ENCODE data around the gene IFNA2.
A peak's percentile ranks its signal among the peaks of the same experiment; 100 is the strongest.
"Not testable (repeated sequence)": the region's sequence is repeated elsewhere in the genome, so short reads cannot be mapped to it uniquely, and the experiment has no call there.

Gene IFNA2

DNA sequence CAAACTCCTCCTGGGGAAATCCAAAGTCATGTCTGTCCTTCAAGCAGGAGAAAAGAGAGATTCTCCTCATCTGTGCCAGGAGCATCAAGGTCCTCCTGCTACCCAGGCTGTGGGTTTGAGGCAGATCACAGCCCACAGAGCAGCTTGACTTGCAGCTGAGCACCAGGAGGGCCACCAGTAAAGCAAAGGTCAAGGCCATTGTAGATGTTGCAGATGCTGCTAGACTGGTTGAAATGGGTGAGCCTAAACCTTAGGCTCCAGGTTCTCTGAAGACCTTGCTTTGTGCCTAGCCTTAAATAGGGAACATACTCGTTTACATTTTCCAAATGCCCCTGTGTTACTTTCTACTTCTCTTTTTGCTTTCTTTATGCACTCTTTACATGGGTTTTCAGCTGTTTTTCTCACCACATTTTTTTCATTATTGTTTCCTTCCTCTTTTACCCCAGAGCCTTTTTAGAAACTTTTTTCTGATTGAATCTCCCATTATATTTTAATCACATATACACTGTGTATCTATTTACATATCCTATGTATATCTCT is at the start of gene IFNA2:
TSS of gene IFNA2 (minus strand) at position 268 of the 540 bp plus-strand sequence. CDS start at position 199, 69 bp downstream.
- peak; percentile 82 for DNase-seq (ENCODE audit: low read depth)
- TF ChIP-seq MYC (IDR thresholded peaks at IDR 0.05; ENCODE audit: low read depth, low read length): no peak
- TF ChIP-seq MAX (IDR thresholded peaks at IDR 0.05; ENCODE audit: low read depth, low read length): no peak
- TF ChIP-seq POLR2A (IDR thresholded peaks at IDR 0.05; ENCODE audit: extremely low read depth, insufficient read length): no peak
- TF ChIP-seq CTCF (IDR thresholded peaks at IDR 0.05; ENCODE audit: low read depth, low read length): no peak
- no peak within 1 kb of the TSS for H3K4me3 ChIP-seq (ENCODE audit: low read depth, low read length)

- H3K4me3 ChIP-seq (ENCODE audit: low read depth, low read length); DNase-seq (ENCODE audit: low read depth): not testable (repeated sequence)
These were observed 49.8 kb upstream of the IFNA2 start for GRCh38 chr9:21435015-21435383.

DNA sequence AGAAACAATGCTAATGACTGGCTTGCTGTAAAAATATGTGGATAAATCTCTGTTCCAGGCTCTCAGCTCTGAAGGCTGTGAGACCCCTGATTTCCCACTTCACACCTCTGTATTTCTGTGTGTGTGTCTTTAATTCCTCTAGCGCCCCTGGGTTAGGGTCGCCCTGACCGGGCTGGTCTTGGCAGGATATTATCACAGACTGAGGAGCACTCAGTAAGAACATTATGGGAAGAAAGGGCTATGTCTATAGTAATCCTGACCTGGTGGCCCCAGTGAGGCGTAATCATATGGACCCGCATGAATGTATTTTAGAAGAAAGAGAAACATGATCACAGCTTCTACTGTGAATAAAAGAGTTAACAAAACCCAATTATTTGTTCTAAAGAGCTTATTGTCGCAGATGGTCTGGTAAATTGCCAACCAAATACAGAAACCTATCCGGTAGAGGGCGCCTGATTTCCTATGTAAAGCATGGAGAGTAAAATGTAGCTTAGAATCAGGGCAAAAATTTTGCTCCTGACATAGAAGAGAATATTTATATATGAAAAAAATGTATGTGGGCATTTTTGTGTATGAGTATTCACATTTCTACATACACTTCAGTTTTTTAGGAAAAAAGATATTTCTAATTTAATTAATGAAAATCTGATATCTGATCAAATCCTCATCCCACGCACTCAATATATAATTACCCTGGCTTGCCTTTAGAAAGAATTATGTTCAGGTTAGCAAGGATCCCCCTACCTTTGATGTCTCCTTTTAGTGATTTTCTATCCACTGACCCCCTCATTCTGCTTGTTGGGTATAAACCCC is 49.2 kb upstream of the IFNA2 start:
- peak; percentile 68 for DNase-seq (ENCODE audit: low read depth)

GRCh38 chr9:21432672-21433425 is 47.7 kb upstream of the IFNA2 start:
- DNase-seq (ENCODE audit: low read depth): peak; percentile 36
- no peak for TF ChIP-seq POLR2A (IDR thresholded peaks at IDR 0.05; ENCODE audit: extremely low read depth, insufficient read length)
- no peak for TF ChIP-seq CTCF (IDR thresholded peaks at IDR 0.05; ENCODE audit: low read depth, low read length)
- no peak for TF ChIP-seq MYC (IDR thresholded peaks at IDR 0.05; ENCODE audit: low read depth, low read length)
- TF ChIP-seq MAX (IDR thresholded peaks at IDR 0.05; ENCODE audit: low read depth, low read length): no peak
- no peak overlapping the region for H3K4me3 ChIP-seq (ENCODE audit: low read depth, low read length)

More for the DNA sequence above, 49.2 kb upstream of the IFNA2 start:
- TF ChIP-seq POLR2A (IDR thresholded peaks at IDR 0.05; ENCODE audit: extremely low read depth, insufficient read length) (no peak), CTCF (IDR thresholded peaks at IDR 0.05; ENCODE audit: low read depth, low read length) (peak; percentile 64)
- H3K4me3 ChIP-seq (ENCODE audit: low read depth, low read length): no peak overlapping the region

DNA sequence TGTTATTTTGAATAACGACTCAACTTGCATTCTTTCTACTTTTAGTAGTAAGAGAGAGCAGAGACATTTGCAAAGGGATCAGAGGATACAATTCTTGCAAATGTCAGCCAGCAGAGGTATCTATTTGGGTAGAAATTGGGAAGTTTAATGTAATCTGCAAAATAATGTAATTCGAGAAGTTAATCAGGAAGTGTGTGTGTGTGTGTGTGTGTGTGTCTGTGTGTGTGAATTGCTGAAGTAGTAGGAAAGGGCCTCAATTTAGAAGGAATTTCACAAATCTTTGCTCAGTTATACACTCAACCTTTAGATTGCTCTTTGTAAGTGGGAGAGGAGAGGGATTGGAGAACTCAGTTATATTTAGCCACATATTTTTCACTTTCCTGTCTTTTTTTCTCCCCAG is 44.0 kb upstream of the IFNA2 start:
- TF ChIP-seq MAX (IDR thresholded peaks at IDR 0.05; ENCODE audit: low read depth, low read length) (no peak), POLR2A (IDR thresholded peaks at IDR 0.05; ENCODE audit: extremely low read depth, insufficient read length) (no peak), MYC (IDR thresholded peaks at IDR 0.05; ENCODE audit: low read depth, low read length) (no peak), CTCF (IDR thresholded peaks at IDR 0.05; ENCODE audit: low read depth, low read length) (no peak)
- no peak for DNase-seq (ENCODE audit: low read depth)
- H3K4me3 ChIP-seq (ENCODE audit: low read depth, low read length): no peak overlapping the region

DNA sequence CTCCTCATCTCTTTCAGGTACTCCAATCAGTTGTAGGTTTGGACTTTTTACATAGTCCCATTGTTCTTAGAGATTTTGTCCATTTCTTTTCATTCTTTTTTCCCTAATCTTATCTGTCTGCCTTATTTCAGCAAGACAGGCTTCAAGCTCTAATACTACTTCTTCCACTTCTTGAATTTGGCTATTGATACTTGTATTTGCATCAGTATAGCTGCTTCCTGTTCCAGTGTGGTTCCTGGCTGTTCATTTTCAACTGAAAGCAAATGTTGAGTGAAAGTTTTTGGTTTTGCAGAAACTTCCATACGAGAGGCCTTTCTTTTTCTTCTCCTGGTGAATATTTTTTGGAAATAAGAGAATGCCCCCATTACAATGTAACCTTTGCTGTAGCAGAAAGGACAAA is 43.0 kb upstream of the IFNA2 start:
- no peak for TF ChIP-seq CTCF (IDR thresholded peaks at IDR 0.05; ENCODE audit: low read depth, low read length)
- no peak for TF ChIP-seq MYC (IDR thresholded peaks at IDR 0.05; ENCODE audit: low read depth, low read length)
- no peak for TF ChIP-seq MAX (IDR thresholded peaks at IDR 0.05; ENCODE audit: low read depth, low read length)
- TF ChIP-seq POLR2A (IDR thresholded peaks at IDR 0.05; ENCODE audit: extremely low read depth, insufficient read length): no peak
- H3K4me3 ChIP-seq (ENCODE audit: low read depth, low read length): no peak overlapping the region
- DNase-seq (ENCODE audit: low read depth): no peak
